Osteoblast (primary cell): Measurements from ENCODE around the gene MARCHF4. TPM values are rescaled to one million over a fixed set of nuclear protein-coding genes. Genes with fewer than 3 reads are reported as not detected.

Experiments
- DNase-seq: peaks from one replicate; pipeline ENCODE4 v3.0.0; 2011; ENCODE audit warnings: low spot score, mixed read lengths; ENCODE audit not compliant: insufficient read length; ENCODE audit errors: missing footprints
- H2AFZ ChIP-seq: 2 replicates; pipeline ENCODE4 v1.6.0; 2011; ENCODE audit warnings: mild to moderate bottlenecking, low read length
- H3K27ac ChIP-seq: 2 replicates; pipeline ENCODE4 v1.5.1; 2011; ENCODE audit warnings: mild to moderate bottlenecking, low read depth, low read length, moderate library complexity
- H3K27me3 ChIP-seq: 2 replicates; pipeline ENCODE4 v1.6.0; 2012; ENCODE audit warnings: mild to moderate bottlenecking, control low read depth, inconsistent platforms, low read length, moderate library complexity; ENCODE audit not compliant: insufficient read depth
- H3K36me3 ChIP-seq: 2 replicates; pipeline ENCODE4 v1.5.1; 2011; ENCODE audit warnings: mild to moderate bottlenecking, low read length, control low read depth, moderate library complexity; ENCODE audit not compliant: insufficient read depth
- H3K4me1 ChIP-seq: 2 replicates; pipeline ENCODE4 v1.5.1; 2011; ENCODE audit warnings: mild to moderate bottlenecking, low read length, control low read depth, moderate library complexity; ENCODE audit not compliant: insufficient read depth
- H3K4me2 ChIP-seq: 2 replicates; pipeline ENCODE4 v1.6.0; 2011; ENCODE audit warnings: mild to moderate bottlenecking, low read length; ENCODE audit not compliant: insufficient read depth
- H3K4me3 ChIP-seq: fragments of 200-600 bp; sonication (generic); 3 replicates; pipeline ENCODE4 v1.5.1; 2012; ENCODE audit warnings: mild to moderate bottlenecking, low read length, inconsistent platforms; ENCODE audit not compliant: insufficient read depth
- H3K79me2 ChIP-seq: 2 replicates; pipeline ENCODE4 v1.6.0; 2012; ENCODE audit warnings: mild to moderate bottlenecking, low read length, control low read depth, inconsistent platforms; ENCODE audit not compliant: insufficient read depth
- H3K9me3 ChIP-seq: 2 replicates; pipeline ENCODE4 v1.5.1; 2011; ENCODE audit warnings: low read depth, low read length, control low read depth
- H4K20me1 ChIP-seq: 2 replicates; pipeline ENCODE4 v1.6.0; 2012; ENCODE audit warnings: mild to moderate bottlenecking, low read length, control low read depth; ENCODE audit not compliant: insufficient read depth
- CTCF ChIP-seq: IDR thresholded peaks from 2 replicates; pipeline ENCODE4 v1.5.1; 2011; ENCODE audit warnings: mild to moderate bottlenecking, low read depth, low read length, moderate library complexity; ENCODE audit errors: extremely low read depth
- total RNA-seq: library from RNA; depleted of rRNA; stranded (reverse); fragments of >200 nt; gene quantifications from 2 replicates; pipeline ENCODE4 v1.2.3, GENCODE V29; 2012

Gene MARCHF4
- total RNA-seq, 1 donor, result 0.72 TPM

GRCh38 chr2:216406826-216407225 lies 34.5 kb upstream of the MARCHF4 start:
- Histone ChIP-seq H3K27me3 (peaks cover 3% of the 10 kb centered on the region), H2AFZ (no peak overlapping the region), H3K27ac (no peak overlapping the region), H3K4me2 (no peak overlapping the region), H3K4me3 (no peak overlapping the region), H3K9me3 (no peaks in the 10 kb centered on the region), H3K4me1 (peaks cover under 1% of the 10 kb centered on the region), H4K20me1 (no peaks in the 10 kb centered on the region), H3K36me3 (no peaks in the 10 kb centered on the region), H3K79me2 (no peaks in the 10 kb centered on the region)
- TF ChIP-seq CTCF, result no peak
- DNase-seq, result no peak

DNA sequence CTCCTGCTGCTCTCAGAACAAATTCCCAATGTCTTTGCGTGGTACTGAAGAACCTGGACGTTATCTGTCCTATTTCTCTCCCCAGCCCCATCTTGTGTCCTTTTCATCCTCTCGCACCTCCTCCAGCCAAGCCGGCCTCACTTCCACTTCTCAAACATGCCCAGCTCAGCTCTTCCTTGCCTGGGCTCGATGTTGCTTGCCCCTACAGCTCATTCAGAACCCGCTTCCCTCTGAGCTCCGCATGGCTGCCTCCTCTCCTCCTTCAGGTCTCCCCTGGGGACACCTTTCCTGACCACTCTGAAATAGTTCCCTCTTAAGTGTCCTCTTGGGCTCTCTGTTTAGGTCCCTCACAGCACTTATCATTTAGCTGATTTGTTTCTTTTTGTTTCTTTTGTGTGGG lies 33.3 kb upstream of the MARCHF4 start:
- Histone ChIP-seq H3K36me3 (no peaks in the 10 kb centered on the region), H4K20me1 (no peaks in the 10 kb centered on the region), H3K4me2 (no peak overlapping the region), H2AFZ (no peak overlapping the region), H3K9me3 (no peaks in the 10 kb centered on the region), H3K79me2 (no peaks in the 10 kb centered on the region), H3K27me3 (peaks cover 3% of the 10 kb centered on the region), H3K4me1 (no peaks in the 10 kb centered on the region), H3K27ac (no peak overlapping the region), H3K4me3 (no peak overlapping the region)
- no peak for TF ChIP-seq CTCF
- no peak for DNase-seq

- no peak overlapping the region for H3K27ac ChIP-seq
- H2AFZ ChIP-seq, result no peak overlapping the region
- H4K20me1 ChIP-seq, result no peaks in the 10 kb centered on the region
- H3K36me3 ChIP-seq, result no peaks in the 10 kb centered on the region
- H3K9me3 ChIP-seq, result no peaks in the 10 kb centered on the region
- H3K4me3 ChIP-seq, result no peak overlapping the region
- H3K79me2 ChIP-seq, result no peaks in the 10 kb centered on the region
- H3K27me3 ChIP-seq, result peaks cover 3% of the 10 kb centered on the region
- peak; percentile 77 for TF ChIP-seq CTCF
- H3K4me1 ChIP-seq, result no peaks in the 10 kb centered on the region
- no peak overlapping the region for H3K4me2 ChIP-seq
- DNase-seq, result no peak
These were observed 31.8 kb upstream of the MARCHF4 start for GRCh38 chr2:216404010-216404618.

- H3K27ac ChIP-seq, result no peak overlapping the region
- peak overlapping the region; percentile 60 for H2AFZ ChIP-seq
- no peaks in the 10 kb centered on the region for H3K9me3 ChIP-seq
- H3K79me2 ChIP-seq, result no peaks in the 10 kb centered on the region
- no peak for TF ChIP-seq CTCF
- peaks cover 3% of the 10 kb centered on the region for H3K27me3 ChIP-seq
- H3K4me2 ChIP-seq, result no peak overlapping the region
- H3K36me3 ChIP-seq, result no peaks in the 10 kb centered on the region
- H4K20me1 ChIP-seq, result no peaks in the 10 kb centered on the region
- no peak for DNase-seq
- H3K4me1 ChIP-seq, result no peaks in the 10 kb centered on the region
- no peak overlapping the region for H3K4me3 ChIP-seq
These were observed 30.5 kb upstream of the MARCHF4 start for GRCh38 chr2:216402751-216403150.
